GM12891 (cell line): ENCODE measurements around the gene AP5B1.
"Not testable (repeated sequence)": the region's sequence is repeated elsewhere in the genome, so short reads cannot be mapped to it uniquely, and the experiment has no call there.

Experiments used
- DNase-seq: peaks from one replicate; pipeline ENCODE4 v3.0.0; 2011; ENCODE audit warnings: low spot score; ENCODE audit not compliant: insufficient read length
- FAIRE-seq: peaks from 2 replicates; lab custom pipeline; 2011; peaks lifted over from hg19 to GRCh38; lab: Jason Lieb, UNC
- PAX5 ChIP-seq: IDR thresholded peaks from 2 replicates; pipeline ENCODE4 v1.6.1; 2011; ENCODE audit warnings: low read length, moderate library complexity, mild to moderate bottlenecking; ENCODE audit not compliant: insufficient read depth, severe bottlenecking
- POLR2A ChIP-seq: IDR thresholded peaks from 2 replicates; pipeline ENCODE4 v1.6.1; 2011; ENCODE audit warnings: low read depth, low read length, control low read depth
- POLR2AphosphoS5 ChIP-seq: IDR thresholded peaks from 2 replicates; pipeline ENCODE4 v1.6.1; 2011; ENCODE audit warnings: low read depth, low read length, control low read depth
- POU2F2 ChIP-seq: IDR thresholded peaks from 2 replicates; pipeline ENCODE4 v1.6.1; 2011; ENCODE audit warnings: low read depth, mild to moderate bottlenecking, control low read depth, low read length, moderate library complexity
- SPI1 ChIP-seq: IDR thresholded peaks from 2 replicates; pipeline ENCODE4 v1.6.1; 2011; ENCODE audit warnings: low read depth, low read length, control low read depth
- TAF1 ChIP-seq: IDR thresholded peaks from 2 replicates; pipeline ENCODE4 v1.6.1; 2011; ENCODE audit warnings: low read depth, low read length, control low read depth

The AP5B1 gene

DNA sequence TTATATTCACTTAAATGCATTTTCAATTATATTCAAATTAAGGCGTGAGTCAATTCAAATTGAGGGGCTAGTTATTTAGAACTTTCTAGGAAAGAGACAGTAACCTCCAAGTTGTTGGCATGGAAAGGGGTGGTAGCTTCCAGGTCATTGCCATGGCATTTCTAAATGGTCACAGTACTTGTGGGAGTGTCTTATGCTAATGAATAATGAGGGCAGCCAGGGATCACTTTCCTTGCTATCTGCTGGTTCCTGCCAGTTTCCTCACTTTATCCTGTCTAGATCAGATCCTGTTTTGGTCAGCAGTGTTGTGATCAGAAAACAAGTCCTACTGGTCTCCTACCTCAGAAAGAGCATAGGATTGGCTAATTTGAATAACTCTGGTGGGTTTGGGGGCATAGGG, 38.4 kb downstream of the AP5B1 start:
- no peak for TF ChIP-seq TAF1
- TF ChIP-seq POLR2AphosphoS5 = no peak
- TF ChIP-seq PAX5 = no peak
- no peak for TF ChIP-seq SPI1
- no peak for TF ChIP-seq POLR2A
- no peak for TF ChIP-seq POU2F2
- FAIRE-seq (no peak), DNase-seq (no peak)

- FAIRE-seq = no peak
- TF ChIP-seq SPI1 (no peak), TAF1 (no peak), POLR2AphosphoS5 (no peak), PAX5 (no peak), POLR2A (no peak), POU2F2 (no peak)
- DNase-seq = no peak
Observed at GRCh38 chr11:65741185-65741584, 39.6 kb downstream of the AP5B1 start.

DNA sequence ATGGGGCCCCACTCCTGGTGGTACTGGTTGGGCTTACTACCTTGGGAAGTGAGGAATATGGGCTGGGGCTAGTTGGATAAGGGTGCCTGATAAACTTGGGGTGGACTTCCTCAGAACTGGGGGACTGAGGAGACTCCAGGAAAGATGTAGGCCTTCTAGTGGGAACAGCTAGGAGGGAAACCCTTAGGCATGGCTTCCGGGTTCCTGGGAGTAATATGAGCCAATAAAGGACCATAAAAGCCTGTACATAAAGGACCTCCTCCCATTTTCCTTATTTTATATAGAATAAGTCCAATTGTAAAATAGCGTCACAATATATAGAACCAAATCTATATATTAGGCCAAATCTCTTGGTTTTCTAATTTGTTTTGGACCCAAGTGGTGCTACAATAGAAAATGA, 41.8 kb downstream of the AP5B1 start:
- TF ChIP-seq POU2F2 (no peak), POLR2AphosphoS5 (no peak), PAX5 (no peak), TAF1 (no peak), POLR2A (no peak), SPI1 (no peak)
- FAIRE-seq (no peak), DNase-seq (no peak)

DNA sequence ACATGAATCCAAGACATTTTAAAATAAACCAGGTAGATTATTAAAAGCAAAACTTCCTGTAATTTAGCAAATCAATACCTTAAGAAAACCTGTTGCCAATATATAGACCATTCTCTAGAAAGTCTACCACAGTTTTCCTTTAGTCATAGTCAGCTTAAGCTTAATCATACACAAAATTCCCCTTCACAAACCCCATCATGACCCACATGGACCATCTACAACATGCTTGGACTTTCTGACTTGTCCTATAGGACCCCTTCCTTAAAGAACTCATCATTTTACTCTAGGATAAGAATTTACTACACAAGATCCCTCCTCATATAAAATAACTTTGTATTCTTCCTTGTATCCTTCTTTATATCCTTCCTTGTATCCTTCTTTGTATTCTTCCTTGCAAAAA, 44.0 kb downstream of the AP5B1 start:
- FAIRE-seq (no peak), DNase-seq (no peak)
- TF ChIP-seq PAX5 (no peak), POLR2A (no peak), TAF1 (no peak), POU2F2 (no peak), SPI1 (no peak), POLR2AphosphoS5 (no peak)

DNA sequence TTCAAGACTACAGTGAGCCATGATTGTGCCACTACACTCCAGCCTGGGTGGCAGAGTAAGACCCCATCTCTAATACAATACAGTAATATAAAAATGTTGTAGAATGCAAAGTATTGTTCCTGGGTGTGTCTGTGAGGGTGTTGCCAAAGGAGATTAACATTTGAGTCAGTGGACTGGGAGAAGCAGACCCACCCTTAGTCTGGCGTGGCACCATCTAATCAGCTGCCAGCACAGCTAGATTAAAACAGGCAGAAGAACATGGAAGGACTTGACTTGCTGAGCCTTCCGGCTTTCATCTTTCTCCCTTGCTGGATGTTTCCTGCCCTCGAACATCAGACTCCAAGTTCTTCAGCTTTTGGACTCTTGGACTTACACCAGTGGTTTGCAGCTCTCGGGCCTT, 45.7 kb downstream of the AP5B1 start:
- not testable (repeated sequence) for DNase-seq, FAIRE-seq

DNA sequence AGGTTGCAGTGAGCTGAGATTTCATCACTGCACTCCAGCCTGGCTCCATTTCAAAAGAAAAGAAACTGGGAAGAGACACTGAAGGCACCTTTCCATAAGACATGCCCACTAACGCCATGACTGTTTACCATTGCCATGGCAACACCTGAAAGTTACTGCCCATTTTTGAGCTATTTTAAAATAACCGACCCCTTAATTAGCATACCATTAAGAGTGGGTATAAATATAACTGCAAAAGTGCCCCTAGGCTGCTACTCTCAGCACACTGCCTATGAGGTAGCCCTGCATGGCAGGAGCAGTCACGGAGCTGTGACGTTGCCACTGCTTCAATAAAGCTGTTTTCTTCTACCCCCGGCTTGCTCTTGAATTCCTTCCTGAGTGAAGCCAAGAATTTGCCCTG, 50.3 kb downstream of the AP5B1 start:
- no peak for DNase-seq
- FAIRE-seq = no peak
- TF ChIP-seq POU2F2 = no peak
- TF ChIP-seq SPI1 = no peak
- no peak for TF ChIP-seq POLR2A
- no peak for TF ChIP-seq PAX5
- no peak for TF ChIP-seq TAF1
- TF ChIP-seq POLR2AphosphoS5 = no peak

DNA sequence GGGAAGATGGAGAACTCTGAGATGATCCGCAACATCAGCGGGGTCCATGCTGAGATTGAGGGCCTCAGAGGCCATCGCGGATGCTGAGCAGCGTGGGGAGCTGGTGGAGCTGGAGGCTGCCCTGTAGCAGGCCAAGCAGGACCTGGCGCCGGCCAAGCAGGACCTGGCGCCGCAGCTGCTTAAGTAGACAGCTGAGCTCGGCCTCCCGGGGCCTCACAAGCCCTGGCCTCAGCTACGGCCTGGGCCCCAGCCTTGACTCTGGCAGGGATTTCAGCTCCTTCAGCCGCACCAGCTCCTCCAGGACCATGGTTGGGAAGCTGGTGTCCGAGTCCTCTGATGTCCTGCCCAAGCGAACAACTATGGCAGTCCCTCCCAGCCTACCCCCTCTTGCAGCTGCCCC, 52.9 kb downstream of the AP5B1 start:
- FAIRE-seq (no peak), DNase-seq (no peak)
- TF ChIP-seq TAF1 (no peak), POU2F2 (no peak), PAX5 (no peak), POLR2AphosphoS5 (no peak), SPI1 (no peak), POLR2A (no peak)

GRCh38 chr11:65726660-65727059, 54.1 kb downstream of the AP5B1 start:
- DNase-seq = no peak
- FAIRE-seq = no peak
- TF ChIP-seq TAF1 = no peak
- no peak for TF ChIP-seq SPI1
- TF ChIP-seq POU2F2 = no peak
- no peak for TF ChIP-seq POLR2AphosphoS5
